KMS-11 (cell line): ENCODE results near the gene MCOLN2.
A peak's percentile ranks its signal among the peaks of the same experiment; 100 is the strongest.

Experiments used
- H2AFZ ChIP-seq: fragments of 200-600 bp; sonication (generic); 2 replicates; pipeline ENCODE4 v1.6.1; 2016; ENCODE audit warnings: antibody characterized with exemption, mixed run types, low read depth
- H3K27ac ChIP-seq: fragments of 200-600 bp; sonication (generic); 2 replicates; pipeline ENCODE4 v1.6.1; 2016; ENCODE audit warnings: mild to moderate bottlenecking, mixed run types
- H3K27me3 ChIP-seq: fragments of 200-600 bp; sonication (generic); 2 replicates; pipeline ENCODE4 v1.6.1; 2017; ENCODE audit warnings: mild to moderate bottlenecking, low read depth, mixed run types, moderate library complexity; ENCODE audit not compliant: insufficient read depth
- H3K36me3 ChIP-seq: fragments of 200-600 bp; sonication (generic); 2 replicates; pipeline ENCODE4 v1.6.1; 2017; ENCODE audit warnings: mild to moderate bottlenecking, mixed run types; ENCODE audit not compliant: insufficient read depth
- H3K4me1 ChIP-seq: fragments of 200-600 bp; sonication (generic); 2 replicates; pipeline ENCODE4 v1.6.1; 2016; ENCODE audit warnings: mild to moderate bottlenecking, low read depth, mixed run types; ENCODE audit not compliant: poor library complexity, severe bottlenecking
- H3K4me2 ChIP-seq: fragments of 200-600 bp; sonication (generic); 2 replicates; pipeline ENCODE4 v1.7.0; 2016; ENCODE audit warnings: mild to moderate bottlenecking, mixed run types
- H3K4me3 ChIP-seq: fragments of 200-600 bp; sonication (generic); IDR thresholded peaks from 2 replicates; pipeline ENCODE4 v1.6.1; 2017; ENCODE audit warnings: low read depth, low read length, mixed read lengths; ENCODE audit not compliant: insufficient read depth
- H3K79me2 ChIP-seq: fragments of 200-600 bp; sonication (generic); 2 replicates; pipeline ENCODE4 v1.6.1; 2016; ENCODE audit warnings: low read depth, mixed run types; ENCODE audit not compliant: insufficient read depth
- H3K9ac ChIP-seq: fragments of 200-600 bp; sonication (generic); 2 replicates; pipeline ENCODE4 v1.6.1; 2016; ENCODE audit warnings: mild to moderate bottlenecking, mixed run types
- H4K20me1 ChIP-seq: fragments of 200-600 bp; sonication (generic); 2 replicates; pipeline ENCODE4 v1.6.1; 2016; ENCODE audit warnings: mild to moderate bottlenecking, mixed run types; ENCODE audit not compliant: insufficient read depth
- CTCF ChIP-seq: fragments of 200-600 bp; sonication (generic); conservative IDR thresholded peaks from 2 replicates; pipeline ENCODE4 v1.6.1; 2017; ENCODE audit warnings: low read depth, mild to moderate bottlenecking, antibody characterized with exemption, low read length, moderate library complexity, mixed read lengths

Gene MCOLN2

DNA sequence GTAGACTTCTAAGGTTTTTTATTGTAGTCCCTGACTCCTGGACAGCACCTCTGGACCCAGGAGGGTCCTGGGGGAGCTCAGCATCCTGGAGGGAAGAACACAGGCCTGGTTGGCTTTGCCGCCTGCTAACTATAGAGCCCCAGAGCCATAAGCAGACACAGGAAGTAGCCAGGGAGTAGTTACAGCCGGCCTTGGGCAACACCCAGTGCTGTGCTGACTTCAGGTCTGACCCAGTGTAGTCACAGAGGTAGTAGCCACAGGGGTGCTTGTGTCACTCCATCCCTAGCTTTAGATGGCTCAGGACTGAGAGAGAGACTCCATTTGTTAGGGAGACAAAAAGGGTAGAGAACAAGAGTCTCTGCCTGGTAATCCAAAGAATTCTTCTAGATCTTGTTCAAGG lies 21.9 kb downstream of the MCOLN2 start:
- Histone ChIP-seq H3K27me3 (no peaks in the 10 kb centered on the region), H4K20me1 (no peaks in the 10 kb centered on the region), H3K36me3 (no peaks in the 10 kb centered on the region), H3K79me2 (no peaks in the 10 kb centered on the region), H3K4me2 (no peak overlapping the region), H3K9ac (no peak overlapping the region), H3K4me1 (peaks cover 49% of the 10 kb centered on the region), H2AFZ (no peak overlapping the region), H3K27ac (no peak overlapping the region), H3K4me3 (no peak overlapping the region)
- no peak for TF ChIP-seq CTCF

DNA sequence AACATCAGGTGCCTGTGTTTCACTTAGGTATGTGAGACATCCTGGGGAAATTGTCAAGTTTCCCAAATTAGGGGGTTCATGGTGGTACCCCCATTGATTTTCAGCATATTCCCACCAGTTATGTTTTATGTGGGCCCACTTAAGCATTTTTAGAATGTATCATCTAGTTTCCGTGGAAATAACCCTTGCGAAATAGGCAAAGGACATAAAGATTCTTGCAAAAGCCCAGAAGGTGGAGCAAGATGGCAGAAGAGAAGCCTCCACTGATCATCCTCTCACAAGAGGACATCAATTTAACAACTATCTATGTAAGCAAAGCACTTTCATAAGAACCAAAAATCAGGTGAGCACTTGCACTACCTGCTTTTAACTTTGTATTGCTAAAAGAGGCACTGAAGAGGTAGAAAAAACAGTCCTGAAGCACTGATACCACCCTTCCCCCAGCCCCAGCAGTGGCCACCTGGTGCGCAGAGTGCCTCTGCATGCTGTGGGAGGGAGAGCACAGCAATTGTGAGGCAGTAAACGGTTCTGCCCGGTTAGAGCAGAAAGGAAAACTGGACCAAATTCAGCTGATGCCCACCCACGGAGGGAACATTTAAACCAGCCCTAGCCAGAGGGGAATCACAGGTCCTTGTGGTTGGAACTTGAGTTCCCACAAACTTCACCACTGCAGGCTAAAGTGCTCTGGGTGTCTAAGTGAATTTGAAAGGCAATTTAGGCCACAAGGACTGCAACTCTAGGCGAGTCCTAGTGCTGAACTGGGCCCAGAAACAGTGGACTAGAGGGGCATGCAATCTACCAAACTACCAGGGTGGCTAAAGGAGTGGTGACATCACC lies 23.2 kb downstream of the MCOLN2 start:
- TF ChIP-seq CTCF: no peak
- H2AFZ ChIP-seq: peak overlapping the region; percentile 33; the same call in 1 of the 2 replicates
- H3K36me3 ChIP-seq: no peaks in the 10 kb centered on the region
- no peaks in the 10 kb centered on the region for H3K79me2 ChIP-seq
- H3K27ac ChIP-seq: peak overlapping the region; percentile 60
- H3K9ac ChIP-seq: no peak overlapping the region; the same call in 1 of the 2 replicates
- peaks cover 49% of the 10 kb centered on the region for H3K4me1 ChIP-seq
- peak overlapping the region; percentile 64 for H3K4me2 ChIP-seq
- H3K27me3 ChIP-seq: no peaks in the 10 kb centered on the region
- no peaks in the 10 kb centered on the region for H4K20me1 ChIP-seq
- H3K4me3 ChIP-seq: no peak overlapping the region

- Histone ChIP-seq H3K27ac (peak overlapping the region; percentile 60), H3K4me1 (peaks cover 49% of the 10 kb centered on the region), H3K9ac (peak overlapping the region; percentile 13; the same call in 1 of the 2 replicates)
These were observed 24.4 kb downstream of the MCOLN2 start for GRCh38 chr1:84972377-84972987.

GRCh38 chr1:84971957-84972356 lies 25.0 kb downstream of the MCOLN2 start:
- TF ChIP-seq CTCF: no peak
- Histone ChIP-seq H3K4me3 (no peak overlapping the region), H4K20me1 (no peaks in the 10 kb centered on the region), H3K27me3 (no peaks in the 10 kb centered on the region), H3K79me2 (no peaks in the 10 kb centered on the region), H3K27ac (peak overlapping the region; percentile 60), H2AFZ (no peak overlapping the region), H3K36me3 (no peaks in the 10 kb centered on the region), H3K4me1 (peaks cover 49% of the 10 kb centered on the region), H3K4me2 (peak overlapping the region; percentile 64), H3K9ac (no peak overlapping the region; the same call in 1 of the 2 replicates)

More at GRCh38 chr1:84972377-84972987, 24.4 kb downstream of the MCOLN2 start:
- Histone ChIP-seq H3K4me3 (no peak overlapping the region), H3K36me3 (no peaks in the 10 kb centered on the region), H3K4me2 (peak overlapping the region; percentile 64), H2AFZ (no peak overlapping the region; the same call in 1 of the 2 replicates), H3K27me3 (no peaks in the 10 kb centered on the region), H4K20me1 (no peaks in the 10 kb centered on the region), H3K79me2 (no peaks in the 10 kb centered on the region)
- no peak for TF ChIP-seq CTCF
